Endothelial cell of umbilical vein (primary cell): ENCODE data around the gene FAM53B.
A peak's percentile ranks its signal among the peaks of the same experiment; 100 is the strongest.

Experiments
- CTCF ChIP-seq, 2 donors: IDR thresholded peaks; 1 replicate in 1 of 2; 2 replicates in 1 of 2; pipeline ENCODE4 v1.5.1; 2011; ENCODE audit warnings: low read length in 2 of 2, mild to moderate bottlenecking in 2 of 2, moderate library complexity in 2 of 2, control low read depth in 1 of 2, inconsistent platforms in 1 of 2, low read depth in 1 of 2; ENCODE audit not compliant: insufficient read depth in 1 of 2; ENCODE audit errors: extremely low read depth in 1 of 2
- EZH2 ChIP-seq: IDR thresholded peaks from 2 replicates; pipeline ENCODE4 v1.6.1; 2012; ENCODE audit warnings: borderline replicate concordance, low read depth, mild to moderate bottlenecking, moderate library complexity, low read length, inconsistent platforms; ENCODE audit not compliant: severe bottlenecking
- JUN ChIP-seq: IDR thresholded peaks from 2 replicates; pipeline ENCODE4 v1.6.1; 2011; ENCODE audit warnings: borderline replicate concordance, low read depth; ENCODE audit not compliant: insufficient read length, insufficient read depth
- MYC ChIP-seq: IDR thresholded peaks from one replicate; pipeline ENCODE4 v1.6.1; 2011; ENCODE audit warnings: mild to moderate bottlenecking, low read depth, low read length
- POLR2A ChIP-seq: IDR thresholded peaks from 2 replicates; pipeline ENCODE4 v1.6.1; 2012; ENCODE audit warnings: low read depth, mild to moderate bottlenecking, control low read depth, low read length
- POLR2AphosphoS5 ChIP-seq: IDR thresholded peaks from 2 replicates; pipeline ENCODE4 v1.6.1; 2012; ENCODE audit warnings: low read depth, mild to moderate bottlenecking, control low read depth, low read length, moderate library complexity; ENCODE audit not compliant: insufficient read depth

GRCh38 chr10:124647421-124648130, 96.6 kb downstream of the FAM53B start:
- TF ChIP-seq CTCF (IDR thresholded peaks at IDR 0.05; ENCODE audit: extremely low read depth in 1 of 2, insufficient read depth in 1 of 2, low read depth in 1 of 2, low read length in 2 of 2) = peak; percentile 25
- peak; percentile 14 for TF ChIP-seq POLR2AphosphoS5
- TF ChIP-seq POLR2A = no peak
- TF ChIP-seq MYC = no peak
- TF ChIP-seq EZH2 = no peak
- no peak for TF ChIP-seq JUN
